HepG2 (cell line): Measurements from ENCODE around the gene WDCP. TPM values are rescaled to one million over a fixed set of nuclear protein-coding genes. Genes with fewer than 3 reads are reported as not detected.

Experiments used
- ATAC-seq: fragments of 200-7000 bp; cut with Tn5 transposase; 3 replicates; pipeline ENCODE4 v1.9.1; 2020; ENCODE audit warnings: mild to moderate bottlenecking, moderate library complexity
- BruUV-seq: library from RNA; stranded (reverse); fragments of 400-500 nt; replicated peaks from 2 replicates; lab custom pipeline; 2021; lab: Mats Ljungman, UMichigan
- CTCF ChIA-PET: fragments of 300-600 bp; formaldehyde crosslinking; extraction: SDS; loops from one replicate; lab custom pipeline; 2021; ENCODE audit warnings: low total read pairs, inconsistent platforms, low intra/inter-chr PET ratio; lab: Yijun Ruan, JAX
- POLR2A ChIA-PET: fragments of 350-600 bp; sonication (Branson Sonifier 250); formaldehyde crosslinking; loops from one replicate; lab custom pipeline; 2020; ENCODE audit warnings: antibody characterized with exemption, inconsistent platforms; lab: Yijun Ruan, JAX
- DNase-seq: peaks from one replicate; pipeline ENCODE4 v3.0.0-alpha.2; 2015; ENCODE audit warnings: low spot score
- FAIRE-seq: peaks from 3 replicates; lab custom pipeline; 2011; peaks lifted over from hg19 to GRCh38; lab: Jason Lieb, UNC
- H2AFZ ChIP-seq: one replicate; pipeline ENCODE4 v1.6.1; 2011; ENCODE audit warnings: low read length, inconsistent platforms
- H3K27ac ChIP-seq: fragments of 300-600 bp; 3 replicates; pipeline ENCODE4 v1.8.0; 2011; ENCODE audit warnings: mixed run types, mild to moderate bottlenecking, mixed read lengths, low read length, inconsistent platforms; ENCODE audit not compliant: insufficient read depth; ENCODE audit errors: extremely low read length
- H3K27me3 ChIP-seq, 2 experiments: fragments of 200-600 bp in 1 of 2; 2 replicates in 1 of 2; 3 replicates in 1 of 2; pipeline versions ENCODE4 v1.6.0 to v1.8.0; 2011; ENCODE audit warnings: low read length in 2 of 2, mild to moderate bottlenecking in 2 of 2, moderate library complexity in 2 of 2, inconsistent platforms in 1 of 2; ENCODE audit not compliant: insufficient read depth in 2 of 2, control insufficient read depth in 1 of 2
- H3K36me3 ChIP-seq, 2 experiments: fragments of 200-600 bp in 1 of 2; replicated peaks in 1 of 2; 2 replicates in 1 of 2; 3 replicates in 1 of 2; pipeline versions ENCODE4 v1.5.1 to v1.8.0; 2011; ENCODE audit warnings: low read length in 2 of 2, inconsistent platforms in 1 of 2; ENCODE audit not compliant: insufficient read depth in 2 of 2, control insufficient read depth in 1 of 2
- H3K4me1 ChIP-seq: 2 replicates; pipeline ENCODE4 v1.5.1; 2012; ENCODE audit warnings: low read length, inconsistent platforms; ENCODE audit not compliant: insufficient read depth
- H3K4me2 ChIP-seq: 2 replicates; pipeline ENCODE4 v1.6.0; 2011; ENCODE audit warnings: low read depth, low read length, inconsistent platforms
- H3K4me3 ChIP-seq, 3 experiments: fragments of 200-600 bp in 1 of 3; sonication (generic), shearing (Covaris generic) in 1 of 3; replicated peaks in 1 of 3; 2 replicates each; pipeline ENCODE4 v1.5.1; 2011 to 2016; ENCODE audit warnings: low read length in 3 of 3, inconsistent platforms in 2 of 3, low read depth in 2 of 3, mild to moderate bottlenecking in 2 of 3, control low read depth in 1 of 3, mixed read lengths in 1 of 3; ENCODE audit not compliant: insufficient read depth in 1 of 3
- H3K79me2 ChIP-seq: one replicate; pipeline ENCODE4 v1.6.1; 2011; ENCODE audit warnings: low read length, inconsistent platforms; ENCODE audit not compliant: insufficient read depth
- H3K9ac ChIP-seq: 2 replicates; pipeline ENCODE4 v1.6.0; 2011; ENCODE audit warnings: mild to moderate bottlenecking, low read depth, low read length, inconsistent platforms; ENCODE audit not compliant: insufficient read depth
- H3K9me3 ChIP-seq: 2 replicates; pipeline ENCODE4 v1.5.1; 2012; ENCODE audit warnings: mild to moderate bottlenecking, low read length
- H4K20me1 ChIP-seq: 2 replicates; pipeline ENCODE4 v1.6.0; 2011; ENCODE audit warnings: inconsistent platforms, mild to moderate bottlenecking, low read length, moderate library complexity; ENCODE audit not compliant: insufficient read depth
- CREBL2 ChIP-seq: sonication (generic); formaldehyde crosslinking; IDR thresholded peaks from 2 replicates; pipeline ENCODE4 v1.8.1; 2023; ENCODE audit warnings: missing genetic modification reagents, mild to moderate bottlenecking, borderline replicate concordance
- ETV5 ChIP-seq: IDR thresholded peaks from 2 replicates; pipeline ENCODE4 v1.6.1; 2018; ENCODE audit warnings: missing biosample characterization, missing genetic modification reagents, inconsistent platforms, borderline replicate concordance
- HINFP ChIP-seq: sonication (generic); formaldehyde crosslinking; IDR thresholded peaks from 2 replicates; pipeline ENCODE4 v1.4.0; 2020; ENCODE audit warnings: low read depth, mild to moderate bottlenecking, missing genetic modification reagents
- HOMEZ ChIP-seq: IDR thresholded peaks from 2 replicates; pipeline ENCODE4 v1.6.1; 2016; ENCODE audit warnings: low read depth
- HOXA3 ChIP-seq: sonication (generic); formaldehyde crosslinking; IDR thresholded peaks from 2 replicates; pipeline ENCODE4 v1.5.0; 2020; ENCODE audit warnings: missing genetic modification reagents
- SNRNP70 ChIP-seq: fragments of 200-400 bp; formaldehyde crosslinking; IDR thresholded peaks from 2 replicates; pipeline ENCODE4 v1.6.1; 2017; ENCODE audit warnings: mild to moderate bottlenecking, low read depth, low read length, moderate library complexity
- TEAD2 ChIP-seq: sonication (generic); formaldehyde crosslinking; IDR thresholded peaks from 2 replicates; pipeline ENCODE4 v1.9.0; 2021; ENCODE audit warnings: missing genetic modification reagents
- TSC22D2 ChIP-seq: sonication (generic); formaldehyde crosslinking; IDR thresholded peaks from 2 replicates; pipeline ENCODE4 v1.5.1; 2020; ENCODE audit warnings: missing genetic modification reagents, mild to moderate bottlenecking, borderline replicate concordance
- ZNF564 ChIP-seq: sonication (generic); formaldehyde crosslinking; IDR thresholded peaks from 2 replicates; pipeline ENCODE4 v1.8.1; 2023; ENCODE audit warnings: mild to moderate bottlenecking, missing genetic modification reagents
- ZNF570 ChIP-seq: sonication (generic); formaldehyde crosslinking; IDR thresholded peaks from 2 replicates; pipeline ENCODE4 v1.4.0; 2020; ENCODE audit warnings: mild to moderate bottlenecking, missing genetic modification reagents, borderline replicate concordance
- ZNF7 ChIP-seq: IDR thresholded peaks from 2 replicates; pipeline ENCODE4 v1.6.1; 2016; ENCODE audit warnings: missing biosample characterization, missing genetic modification reagents
- ZSCAN29 ChIP-seq: sonication (generic); formaldehyde crosslinking; conservative IDR thresholded peaks from 2 replicates; pipeline ENCODE4 v1.4.0; 2020; ENCODE audit warnings: mild to moderate bottlenecking, missing genetic modification reagents
- ZSCAN30 ChIP-seq: sonication (generic); formaldehyde crosslinking; IDR thresholded peaks from 2 replicates; pipeline ENCODE4 v1.5.0; 2020; ENCODE audit warnings: mild to moderate bottlenecking, missing genetic modification reagents
- WGBS: methylation state at CpG from one replicate; pipeline ENCODE4 v1.1.6; 2017; ENCODE audit warnings: low lambda C conversion rate; 5-methylcytosine and 5-hydroxymethylcytosine counted together
- in situ Hi-C: cut with HindIII; loops from 2 replicates; pipeline ENCODE4 v1.10.0; 2017; ENCODE audit warnings: low pct_unique_long_range_greater_than_20kb; ENCODE audit not compliant: extremely low pct_ligation_motif_present
- intact Hi-C: fragments of 100-400 bp; cut with micrococcal nuclease; formaldehyde crosslinking; loops from one replicate; pipeline ENCODE4 v1.10.0; 2022; ENCODE audit not compliant: unreplicated experiment
- polyA plus RNA-seq, 8 experiments: library from polyadenylated mRNA; depleted of rRNA in 3 of 8; stranded (reverse) in 7 of 8; unstranded in 1 of 8; fragments of >200 nt; fragmentation: Illumina TruSeq in 4 of 8; extraction: Trizol in 4 of 8; gene quantifications; 2 replicates each; pipeline versions ENCODE4 v1.2.1 to v1.2.3, GENCODE V29; 2011 to 2016; ENCODE audit warnings: low read depth in 4 of 8, missing spikeins in 1 of 8, mixed read lengths in 1 of 8; ENCODE audit not compliant: insufficient read depth in 1 of 8
- total RNA-seq, 5 experiments: library from RNA; depleted of rRNA; stranded (reverse); fragments of >200 nt; fragmentation: Illumina TruSeq; extraction: Trizol; gene quantifications; 2 replicates each; pipeline ENCODE4 v1.2.3, GENCODE V29; 2016; ENCODE audit warnings: low read depth in 1 of 5

The WDCP gene
- total and polyA plus RNA-seq, 2 of the 13 experiments (the other 11 are each of a cell fraction or from before 2014, with no cell fraction given), result 17.4 to 22.6 TPM

- intact Hi-C loops, result no loop called here
- Histone ChIP-seq H3K4me2 (no peak overlapping the region), H3K9ac (no peak overlapping the region), H3K36me3 (peaks cover 0 to 2% of the 10 kb centered on the region in 2 experiments; a peak in 3 of 5 replicates), H3K79me2 (peaks cover 5% of the 10 kb centered on the region), H3K27ac (no peak overlapping the region), H4K20me1 (no peaks in the 10 kb centered on the region), H3K27me3 (no peaks in the 10 kb centered on the region), H2AFZ (no peak overlapping the region), H3K4me3 (no peak overlapping the region), H3K9me3 (no peaks in the 10 kb centered on the region), H3K4me1 (peaks cover 37% of the 10 kb centered on the region)
- DNase-seq (no peak), FAIRE-seq (no peak), ATAC-seq (no peak)
- POLR2A ChIA-PET, result no interaction called here
- in situ Hi-C loops, result no loop called here
- BruUV-seq, result no TSS peak
- CTCF ChIA-PET, result no interaction called here
- 96% methylated on average over 6 of the region's 6 CpGs for WGBS
- TF ChIP-seq ZNF7 (CRISPR knock-in tag), result peak; percentile 31
- TF ChIP-seq TEAD2, result no peak
Observed at GRCh38 chr2:24055750-24056149, 8.6 kb upstream of the WDCP start.

GRCh38 chr2:24054366-24055010 is 7.3 kb upstream of the WDCP start:
- H3K4me1 ChIP-seq, result peaks cover 41% of the 10 kb centered on the region
- no peak overlapping the region for H3K4me3 ChIP-seq
- DNase-seq (no peak), FAIRE-seq (no peak), ATAC-seq (no peak)
- H3K27ac ChIP-seq, result no peak overlapping the region
- H3K9me3 ChIP-seq, result no peaks in the 10 kb centered on the region
- H3K79me2 ChIP-seq, result peaks cover 7% of the 10 kb centered on the region
- in situ Hi-C loops (no loop called here), intact Hi-C loops (no loop called here)
- no peaks in the 10 kb centered on the region; a peak in 1 of 5 replicates for H3K27me3 ChIP-seq
- H3K9ac ChIP-seq, result no peak overlapping the region
- ChIA-PET CTCF (no interaction called here), POLR2A (interaction anchor here (4.8 kb wide), 1 partner anchor 30 kb away, joined by 56 read pairs; the partner anchor contains the start of gene TP53I3)
- no peak overlapping the region for H2AFZ ChIP-seq
- no peak overlapping the region for H3K4me2 ChIP-seq
- no peaks in the 10 kb centered on the region for H4K20me1 ChIP-seq
- BruUV-seq, result no TSS peak
- WGBS, result 78% methylated on average over 8 of the region's 8 CpGs
- peaks cover 0 to 2% of the 10 kb centered on the region in 2 experiments; a peak in 3 of 5 replicates for H3K36me3 ChIP-seq
- TF ChIP-seq HOXA3, result no peak
- TF ChIP-seq ETV5 (CRISPR knock-in tag), result no peak
- no peak for TF ChIP-seq ZSCAN29 (CRISPR knock-in tag)
- no peak for TF ChIP-seq SNRNP70
- TF ChIP-seq TSC22D2 (CRISPR knock-in tag), result no peak
- TF ChIP-seq ZSCAN30 (CRISPR knock-in tag), result no peak
- no peak for TF ChIP-seq HOMEZ (CRISPR knock-in tag)
- TF ChIP-seq ZNF564, result no peak
- TF ChIP-seq CREBL2 (CRISPR knock-in tag), result no peak
- TF ChIP-seq ZNF570, result no peak
- TF ChIP-seq HINFP (CRISPR knock-in tag), result no peak
